ENCODE measurements around the gene CD3D.

GRCh38 chr11:118295199-118295598 lies 47.3 kb downstream of the CD3D start:
- TF ChIP-seq CTCF (IDR thresholded peaks at IDR 0.05) (no peak), POLR2A (IDR thresholded peaks at IDR 0.05) (no peak)
